HG03469 (cell line): Measurements from ENCODE around the gene ZCCHC24.

Experiments used
- ATAC-seq: cut with Tn5 transposase; IDR thresholded peaks from one replicate; pipeline ENCODE4 v1.9.1; 2021; ENCODE audit warnings: mild to moderate bottlenecking, moderate library complexity, moderate number of reproducible peaks; ENCODE audit not compliant: unreplicated experiment

Gene ZCCHC24

DNA sequence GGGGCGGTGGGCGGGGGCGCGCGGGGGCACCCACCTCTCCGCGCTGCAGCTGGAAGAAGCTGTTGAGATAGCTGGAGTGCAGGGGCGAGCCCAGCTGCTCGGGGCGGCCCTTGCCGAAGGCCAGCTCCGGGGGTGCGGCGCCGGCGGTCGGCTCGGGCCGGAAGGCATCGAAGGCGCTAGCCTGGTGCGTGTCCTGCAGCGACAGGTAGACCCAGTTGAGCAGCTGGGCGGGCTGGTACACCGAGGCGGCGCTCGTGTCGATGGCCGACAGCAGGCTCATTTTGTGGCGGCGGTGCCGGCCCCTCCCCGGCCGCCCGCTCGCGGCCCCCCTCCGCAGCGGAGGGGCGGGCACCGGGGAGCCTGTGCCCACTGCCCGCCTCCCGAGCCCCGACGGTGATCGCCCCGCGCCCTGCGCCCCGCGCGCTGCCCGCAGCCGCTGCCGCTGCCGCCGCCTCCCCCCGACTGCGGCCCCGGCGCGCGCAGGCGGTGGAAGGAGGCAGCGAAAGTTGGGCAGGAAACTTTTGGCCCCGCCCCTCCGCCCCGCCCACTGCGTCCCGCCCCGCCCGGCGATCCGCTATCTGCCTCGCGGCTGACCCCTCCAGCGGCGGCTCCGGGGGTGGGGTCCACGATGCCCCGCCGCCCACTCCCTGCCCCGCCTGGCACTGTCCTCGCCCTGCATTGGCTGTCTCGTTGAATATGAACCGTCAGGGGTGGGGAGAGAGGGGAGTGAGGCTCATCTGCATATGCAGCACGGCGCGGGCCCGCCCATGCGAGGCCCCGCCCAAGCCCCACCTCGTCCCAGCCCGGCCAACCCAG is at the start of gene ZCCHC24:
Gene ZCCHC24, minus strand, starts transcription at position 464 of the 816 bp plus-strand sequence. Its CDS starts 184 bp downstream, at position 280.
- peak; percentile 93 for ATAC-seq

DNA sequence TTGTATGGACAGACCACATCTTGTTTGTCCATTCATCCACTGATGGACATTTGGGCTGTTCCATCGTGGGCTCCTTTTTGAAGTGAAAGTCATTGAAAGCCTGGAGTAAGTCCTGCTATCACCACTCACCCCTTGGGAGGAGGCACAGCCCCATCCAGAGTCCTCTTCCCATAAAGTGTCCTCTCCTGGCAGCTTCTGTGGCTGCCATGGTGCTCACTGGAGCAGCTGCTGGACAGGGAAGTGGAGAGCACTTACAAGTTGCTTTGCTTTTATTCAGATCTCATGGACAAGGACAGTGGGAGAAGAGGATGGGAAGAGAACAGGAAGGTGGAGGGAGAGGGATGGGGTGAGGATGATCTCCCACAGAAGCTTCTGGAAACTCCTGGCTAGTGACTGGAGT is 48.4 kb upstream of the ZCCHC24 start:
- ATAC-seq, result no peak

DNA sequence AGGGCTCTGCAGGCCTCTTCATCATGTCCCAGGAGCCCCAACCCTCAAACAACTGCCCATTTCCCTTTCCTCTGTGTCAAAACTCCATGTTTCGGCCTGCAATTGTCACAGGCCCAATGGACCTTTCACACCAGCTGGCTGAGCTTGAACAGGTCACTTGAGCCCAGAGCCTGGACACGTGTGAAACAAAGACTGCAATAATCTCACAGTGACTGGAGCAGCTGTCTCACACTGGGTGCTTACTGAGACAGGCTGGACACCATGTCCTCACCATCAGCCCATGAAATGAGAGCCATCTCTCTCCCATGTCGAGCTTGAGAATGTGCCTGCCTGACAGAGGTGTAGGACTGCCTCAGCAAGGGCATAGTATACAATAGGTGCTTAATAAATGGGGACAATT is 47.4 kb upstream of the ZCCHC24 start:
- ATAC-seq, result no peak

DNA sequence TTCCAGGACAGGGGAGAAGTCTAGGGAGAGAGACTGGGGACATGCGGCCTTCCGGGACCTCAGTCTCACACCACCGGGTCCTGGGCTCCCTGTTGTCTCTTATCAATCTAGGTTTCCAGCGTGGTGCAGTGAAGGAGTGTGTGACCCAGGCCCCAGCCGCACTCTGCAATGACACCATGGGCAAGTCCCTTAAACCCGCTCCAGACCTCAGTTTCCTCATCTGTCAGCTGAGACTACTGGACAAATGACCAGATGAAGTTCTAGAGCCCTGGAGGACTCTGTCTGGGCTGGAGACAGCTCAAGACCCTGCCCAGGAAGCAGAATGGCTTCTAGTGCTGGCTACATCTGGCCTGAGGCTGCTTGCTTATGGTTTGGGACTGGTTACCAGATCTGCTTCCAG is 46.8 kb upstream of the ZCCHC24 start:
- ATAC-seq, result no peak

DNA sequence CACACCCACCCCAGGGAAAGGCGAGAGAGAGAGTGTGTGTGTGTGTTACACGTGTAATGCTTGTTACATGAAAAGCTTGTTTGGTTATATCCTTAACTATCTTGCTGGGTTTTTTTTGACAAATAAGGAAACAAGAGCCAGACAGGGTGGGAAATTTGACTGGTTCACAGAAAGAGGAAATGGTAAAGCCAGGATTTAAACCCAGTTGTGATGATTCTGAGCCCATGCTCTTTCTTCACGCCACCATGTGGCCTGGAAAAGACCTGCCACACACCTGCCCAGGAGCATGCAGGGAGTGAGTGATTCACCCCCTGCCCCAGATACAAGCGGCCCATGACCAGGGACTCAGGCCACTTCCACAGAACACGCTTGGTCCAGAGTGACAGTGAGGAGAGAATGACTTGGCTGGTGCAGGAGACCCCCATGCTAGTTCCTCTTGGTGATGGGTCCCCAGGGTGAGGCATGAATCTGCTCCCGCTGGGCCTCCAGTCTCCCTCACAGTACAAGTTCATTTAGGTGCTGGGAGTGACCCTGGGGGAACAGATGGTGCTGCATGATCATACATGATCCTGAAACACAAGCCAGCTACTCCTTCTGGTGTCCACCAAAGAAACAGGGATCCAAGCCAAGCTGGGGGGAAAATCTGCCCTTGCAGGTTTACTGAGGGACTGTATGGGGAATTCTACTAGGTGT is 45.9 kb upstream of the ZCCHC24 start:
- ATAC-seq, result no peak

DNA sequence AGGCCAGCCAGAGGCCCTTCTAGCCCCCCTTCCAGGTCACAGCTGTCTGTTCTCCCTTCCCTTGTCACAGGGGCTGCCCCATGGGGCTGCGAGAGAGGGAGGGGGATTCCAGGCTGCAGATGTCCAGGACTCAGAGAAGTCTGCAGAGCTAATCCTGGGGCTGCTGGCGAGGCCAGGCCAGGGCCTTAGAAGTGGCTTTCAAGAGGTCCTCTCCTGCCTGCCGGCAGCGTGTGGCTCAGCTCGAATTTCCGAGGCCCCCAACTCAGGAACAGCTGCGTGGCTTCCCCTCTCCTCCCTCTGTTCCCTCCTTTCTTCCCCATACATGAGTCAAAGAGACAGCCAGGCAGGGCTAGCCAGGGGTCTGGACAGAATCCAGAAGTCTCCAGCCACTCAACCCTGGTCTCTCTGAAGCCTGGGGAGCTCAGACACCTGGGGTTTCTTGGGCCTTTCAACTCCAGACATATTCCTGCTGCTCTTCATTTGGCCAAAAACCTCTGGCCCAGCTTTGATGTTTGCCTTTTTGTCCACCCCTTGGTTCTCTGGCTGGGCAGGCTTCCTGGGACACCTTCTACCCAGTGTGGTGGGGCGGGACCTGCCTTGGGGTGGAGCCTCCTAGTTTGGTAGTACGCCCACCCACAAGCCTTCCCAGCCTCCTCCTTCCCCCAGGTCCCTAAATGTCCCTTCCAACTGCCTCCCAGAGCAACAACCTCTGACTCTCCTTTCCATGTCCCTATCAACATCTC is 45.1 kb upstream of the ZCCHC24 start:
- no peak for ATAC-seq

DNA sequence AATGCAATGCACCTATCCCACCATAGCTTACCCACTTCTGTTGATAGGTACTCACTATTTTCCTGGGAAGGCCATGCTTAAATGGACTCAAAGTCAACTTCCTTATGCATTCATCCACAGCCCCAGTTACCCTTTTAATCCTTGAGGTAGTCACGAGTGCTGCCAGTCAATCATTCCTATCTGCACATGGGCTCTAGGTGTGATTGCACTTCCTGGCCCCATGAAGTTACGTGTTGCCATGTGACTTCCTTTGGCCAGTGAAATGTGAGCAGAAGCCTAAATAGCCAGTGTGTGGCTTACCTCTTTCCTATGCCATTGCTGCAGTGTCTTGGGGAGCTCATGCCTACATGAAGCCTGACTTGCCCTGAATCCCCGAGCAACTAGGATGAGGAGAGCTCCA is 43.4 kb upstream of the ZCCHC24 start:
- no peak for ATAC-seq

DNA sequence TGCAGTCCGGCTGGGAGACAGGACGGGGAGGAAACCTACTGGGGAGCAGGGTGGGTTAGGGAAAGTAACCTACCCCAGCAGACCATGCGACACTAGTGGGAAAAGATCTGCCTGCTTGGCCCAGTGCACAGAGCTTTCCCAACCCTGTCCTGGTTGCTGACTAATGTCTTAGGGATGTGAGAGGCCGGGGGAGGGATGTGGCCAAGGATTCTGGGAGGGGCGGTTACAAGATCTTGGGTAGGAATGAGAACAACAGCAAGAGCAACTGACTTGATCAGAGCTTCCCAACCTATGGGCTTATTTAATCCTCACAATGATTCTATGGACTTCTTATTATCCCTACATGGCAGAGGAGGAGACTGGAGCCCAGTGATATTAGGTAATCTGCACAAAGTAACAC is 42.9 kb upstream of the ZCCHC24 start:
- no peak for ATAC-seq

DNA sequence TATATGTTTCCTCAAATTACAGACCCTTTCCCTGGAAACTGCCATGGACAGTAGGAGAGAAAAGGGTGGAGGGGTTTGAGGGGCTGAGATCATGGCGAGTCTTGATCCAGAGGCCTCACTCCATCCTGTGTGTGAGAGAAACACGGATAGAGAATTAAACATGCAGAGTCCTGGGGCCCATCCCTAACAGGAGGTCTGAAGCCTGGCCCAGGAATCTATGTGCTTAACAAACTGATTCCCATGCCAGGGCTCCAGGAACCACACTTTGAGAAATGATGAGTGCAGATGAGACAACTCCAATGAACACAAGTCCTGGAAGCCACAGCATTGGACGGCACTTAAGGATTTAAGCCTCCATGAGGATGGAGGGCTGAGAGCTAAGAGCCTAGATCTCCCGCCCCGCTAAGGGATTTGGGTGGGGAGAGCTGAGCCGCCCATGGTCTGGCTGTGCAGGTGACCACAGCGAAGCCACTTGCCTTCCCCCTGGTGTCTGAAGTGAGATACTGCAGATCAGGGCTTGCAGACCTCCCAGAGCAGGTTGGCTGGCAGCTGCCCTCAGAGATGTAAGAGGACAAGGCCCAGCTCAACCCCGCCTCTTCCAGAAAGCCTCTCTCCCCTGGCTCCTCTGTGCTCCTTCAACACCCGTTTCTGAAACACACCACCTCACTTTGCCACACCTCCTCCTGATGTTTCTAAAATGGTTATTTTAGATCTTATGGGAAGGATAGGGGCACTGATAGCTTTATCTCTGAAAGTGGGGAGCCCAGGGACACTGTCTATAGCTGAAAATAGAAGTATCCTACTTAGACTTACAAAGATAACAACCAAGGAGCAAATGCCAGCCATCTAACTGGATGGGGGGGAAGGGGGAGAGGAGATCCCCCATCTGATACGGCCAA is 42.1 kb upstream of the ZCCHC24 start:
- peak; percentile 62 for ATAC-seq

DNA sequence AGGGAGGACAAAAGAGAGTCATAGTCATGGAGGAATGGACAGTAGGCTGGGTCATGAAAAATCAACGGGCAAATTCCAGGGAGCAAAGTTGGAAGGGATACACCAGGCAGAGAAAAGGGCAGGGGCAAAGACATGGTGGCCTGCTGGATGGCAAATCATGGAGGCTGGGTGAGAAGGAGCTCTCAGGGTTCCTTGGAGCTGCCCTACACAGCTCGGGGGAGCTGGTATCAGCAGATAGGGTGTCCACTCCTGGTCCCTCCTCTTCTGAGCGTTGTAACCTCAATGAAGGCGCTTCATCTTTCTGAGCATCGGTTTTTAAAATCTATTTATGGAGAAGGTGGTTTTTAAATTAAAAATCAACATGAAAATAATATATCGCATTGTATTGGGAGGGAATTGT is 39.1 kb upstream of the ZCCHC24 start:
- ATAC-seq, result no peak

DNA sequence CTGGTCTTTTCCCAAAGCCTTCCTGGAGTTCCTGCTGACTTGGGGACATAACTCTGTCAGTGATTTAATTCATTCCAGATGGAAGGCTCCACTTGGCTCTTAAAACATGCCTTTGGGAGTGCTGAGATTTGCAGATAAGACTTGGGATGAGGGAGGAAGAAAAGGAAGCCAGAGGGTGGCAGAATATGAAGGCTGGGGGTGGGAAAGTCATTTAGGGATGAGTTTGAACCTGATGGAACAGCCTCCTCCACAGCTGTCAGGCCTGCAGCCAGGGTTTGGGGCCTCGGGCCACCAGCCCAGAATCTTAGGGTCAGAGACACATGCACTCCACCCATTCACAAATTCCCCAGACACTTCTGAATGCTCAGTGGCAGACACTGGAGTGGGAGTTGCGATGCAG is 38.5 kb upstream of the ZCCHC24 start:
- ATAC-seq, result no peak

DNA sequence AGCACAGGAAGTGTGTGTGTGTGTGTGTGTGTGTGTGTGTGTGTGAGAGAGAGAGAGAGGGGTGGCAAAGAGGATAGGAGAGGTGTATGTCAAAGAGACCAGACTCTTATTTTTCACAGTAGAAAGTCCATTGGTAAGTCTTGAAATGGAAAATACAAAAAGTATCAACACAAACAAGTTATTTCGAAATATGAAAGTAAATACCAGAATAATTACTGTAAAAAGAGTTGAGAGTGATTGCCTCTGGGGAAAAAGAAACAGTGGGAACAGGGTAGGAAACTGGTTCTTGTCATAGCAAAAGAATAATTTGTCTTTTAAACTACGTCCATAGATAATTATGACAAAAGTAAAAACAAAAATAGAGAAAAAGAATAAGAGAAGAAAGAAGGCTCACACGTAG is 37.9 kb upstream of the ZCCHC24 start:
- no peak for ATAC-seq

DNA sequence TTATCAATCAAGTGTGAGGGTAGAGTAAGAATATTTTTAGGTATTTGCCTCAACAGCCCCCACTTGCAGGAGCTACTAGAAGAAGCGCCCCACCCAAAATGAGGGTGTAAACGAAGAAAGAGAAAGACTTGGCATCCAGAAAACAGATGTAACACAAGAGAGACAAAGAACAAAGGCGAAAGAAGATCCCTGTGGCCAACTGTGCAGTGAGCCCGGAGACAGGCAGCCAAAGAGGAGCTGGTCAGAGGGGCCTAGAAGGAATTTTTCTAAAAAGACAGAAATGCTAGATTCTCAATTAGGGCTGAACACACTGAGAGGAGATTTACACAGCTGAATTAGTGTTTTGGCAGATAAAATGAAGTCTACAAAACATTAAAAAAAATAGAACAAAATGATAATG is 37.3 kb upstream of the ZCCHC24 start:
- ATAC-seq, result no peak

DNA sequence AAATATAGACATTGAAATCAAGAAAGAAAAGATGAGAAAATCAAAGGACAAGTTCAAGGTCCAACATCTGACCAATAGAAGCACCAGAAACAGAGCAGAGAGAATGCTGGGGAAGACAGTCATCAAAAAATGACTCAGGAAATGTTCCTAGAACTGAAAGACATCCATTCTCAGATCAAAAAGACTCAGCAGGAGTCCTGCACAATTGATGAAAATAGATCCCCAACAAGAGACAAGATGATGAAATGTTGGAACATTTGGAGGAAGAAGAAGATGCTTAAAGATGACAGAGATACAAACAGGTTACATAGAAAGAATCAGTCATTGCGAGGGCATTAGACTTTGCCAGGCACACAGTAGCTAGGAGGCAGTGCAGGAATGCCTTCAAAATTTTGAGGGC is 36.9 kb upstream of the ZCCHC24 start:
- no peak for ATAC-seq

DNA sequence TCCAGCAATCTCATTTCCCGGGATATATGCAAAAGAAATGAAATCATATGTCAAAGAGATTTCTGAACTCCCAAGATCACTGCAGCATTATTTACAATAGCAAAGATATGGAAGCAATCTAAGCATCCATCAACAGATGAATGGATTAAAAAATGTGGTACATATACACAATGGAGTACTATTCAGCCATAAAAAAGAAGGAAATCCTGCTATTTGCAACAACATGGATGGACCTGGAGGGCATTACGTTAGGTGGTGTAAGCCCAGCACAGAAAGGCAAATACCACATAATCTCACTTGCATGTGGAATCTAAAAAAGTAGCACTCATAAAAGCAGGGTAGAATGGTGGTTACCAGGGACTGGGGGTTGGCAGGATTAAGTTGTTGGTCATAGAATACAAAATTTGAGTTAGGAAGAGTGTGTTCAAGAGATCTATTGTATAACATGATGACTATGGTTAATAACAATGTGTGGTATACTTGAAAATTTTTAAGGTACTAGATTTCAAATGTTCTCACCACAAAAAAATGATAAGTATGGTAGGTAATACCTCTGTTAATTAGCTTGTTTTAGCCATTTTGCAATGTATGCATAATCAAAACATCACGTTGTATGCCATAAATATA is 34.0 kb upstream of the ZCCHC24 start:
- ATAC-seq, result no peak

DNA sequence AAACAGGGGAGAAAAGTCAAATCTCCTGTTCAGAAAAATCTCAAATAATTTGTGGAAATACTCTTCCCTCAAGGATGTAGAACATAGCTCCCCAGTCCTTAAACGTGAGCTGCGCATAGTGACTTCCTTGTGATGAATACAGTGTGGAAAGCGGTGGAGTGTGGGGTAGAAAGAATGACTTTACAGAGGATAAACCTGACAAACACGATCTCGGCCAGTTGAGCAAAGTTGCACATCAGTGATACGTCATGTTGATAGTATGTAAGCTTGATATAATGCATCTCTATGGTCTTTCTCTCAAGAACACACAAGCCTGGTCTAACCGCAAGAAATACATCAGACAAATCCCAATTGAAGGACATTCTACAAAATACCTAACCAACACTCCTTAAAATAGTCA is 32.0 kb upstream of the ZCCHC24 start:
- no peak for ATAC-seq

DNA sequence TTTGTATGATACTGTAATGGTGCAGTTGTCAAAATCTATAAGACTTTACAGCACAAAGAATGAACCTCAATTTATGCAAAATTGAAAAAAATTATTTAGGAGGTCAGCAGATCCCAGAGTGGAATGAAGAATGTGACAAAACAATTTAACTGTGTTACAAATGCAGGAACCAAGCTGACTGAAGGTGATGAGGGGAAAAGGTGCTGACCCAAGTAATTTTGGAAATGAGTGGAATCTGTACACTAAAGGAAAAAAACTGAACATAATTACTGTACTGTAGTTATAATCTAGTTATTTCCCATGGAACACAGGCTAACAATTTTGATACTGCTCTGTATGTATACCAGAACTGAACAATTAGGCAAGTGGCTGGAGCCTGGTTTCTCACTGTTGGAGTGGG is 31.2 kb upstream of the ZCCHC24 start:
- ATAC-seq, result no peak

DNA sequence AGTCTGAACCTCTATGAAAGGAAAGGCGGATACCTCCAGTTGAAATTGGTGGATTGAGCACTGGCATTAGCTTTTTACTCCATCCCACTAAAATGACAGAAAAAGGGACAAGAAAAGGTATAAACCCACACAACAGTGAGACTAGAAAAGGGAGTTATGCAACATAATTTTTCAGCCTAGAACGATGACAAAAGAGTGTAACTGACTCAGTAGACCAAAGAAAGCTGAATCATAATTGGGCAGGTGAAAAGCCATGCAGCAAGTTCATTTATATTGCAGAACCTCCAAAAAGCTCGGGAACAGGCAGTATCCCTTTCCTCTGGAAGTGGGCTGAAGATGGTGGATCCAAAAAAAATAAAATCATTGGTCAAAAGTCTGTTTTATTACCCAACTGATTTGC is 30.5 kb upstream of the ZCCHC24 start:
- no peak for ATAC-seq

DNA sequence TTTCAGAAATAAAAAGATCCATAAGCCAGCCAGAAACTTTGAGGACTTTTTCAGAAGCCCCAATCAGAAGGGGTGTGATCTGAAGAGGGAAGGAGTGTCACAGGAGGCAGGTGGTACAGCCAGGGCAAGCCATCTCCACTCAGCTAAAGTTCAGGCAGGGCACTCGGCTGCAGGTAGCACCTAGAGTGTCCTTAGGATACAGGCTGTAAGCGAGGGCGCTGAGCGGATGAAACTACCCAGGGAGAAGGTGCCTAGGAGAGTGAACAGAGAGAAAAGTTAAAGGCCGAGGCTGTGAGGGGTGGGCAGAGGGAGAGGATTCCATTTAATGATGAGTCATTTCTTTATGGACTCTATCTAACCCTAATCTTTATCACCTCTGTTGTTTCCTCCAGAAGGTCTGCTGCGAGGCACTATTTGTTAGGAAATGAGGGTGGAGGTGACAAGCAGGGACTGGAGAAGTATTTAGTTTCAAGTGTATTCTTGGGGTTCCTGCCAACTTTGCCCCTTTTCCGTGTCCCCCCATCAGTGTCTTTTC is 29.8 kb upstream of the ZCCHC24 start:
- no peak for ATAC-seq

DNA sequence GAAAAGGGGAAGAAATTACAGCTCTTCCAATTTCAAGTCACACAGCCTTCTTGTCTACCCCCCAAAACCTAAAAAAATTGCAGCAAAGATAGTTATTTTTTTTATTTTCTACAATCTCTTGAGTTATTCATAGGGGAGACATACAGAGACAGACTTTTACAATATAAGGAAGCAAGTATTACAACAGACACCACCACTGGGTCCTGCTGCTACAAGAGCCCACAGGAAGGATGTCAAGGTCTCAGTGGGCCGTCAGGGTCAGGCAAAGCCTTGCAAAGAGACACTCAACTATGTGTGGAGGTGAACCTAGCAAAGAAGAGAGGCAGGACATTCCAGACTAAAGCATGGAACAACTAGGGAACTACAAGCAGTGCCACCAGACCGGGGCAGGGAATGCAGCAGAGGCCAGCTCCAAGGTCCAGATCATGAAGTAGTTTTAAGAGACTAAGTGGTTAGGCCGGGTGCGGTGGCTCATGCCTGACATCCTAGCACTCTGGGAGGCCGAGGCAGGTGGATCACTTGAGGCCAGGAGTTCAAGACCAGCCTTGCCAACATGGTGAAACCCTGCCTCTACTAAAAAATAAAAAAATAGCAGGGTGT is 28.2 kb upstream of the ZCCHC24 start:
- no peak for ATAC-seq
